ENCODE data around the gene ADARB2.

DNA sequence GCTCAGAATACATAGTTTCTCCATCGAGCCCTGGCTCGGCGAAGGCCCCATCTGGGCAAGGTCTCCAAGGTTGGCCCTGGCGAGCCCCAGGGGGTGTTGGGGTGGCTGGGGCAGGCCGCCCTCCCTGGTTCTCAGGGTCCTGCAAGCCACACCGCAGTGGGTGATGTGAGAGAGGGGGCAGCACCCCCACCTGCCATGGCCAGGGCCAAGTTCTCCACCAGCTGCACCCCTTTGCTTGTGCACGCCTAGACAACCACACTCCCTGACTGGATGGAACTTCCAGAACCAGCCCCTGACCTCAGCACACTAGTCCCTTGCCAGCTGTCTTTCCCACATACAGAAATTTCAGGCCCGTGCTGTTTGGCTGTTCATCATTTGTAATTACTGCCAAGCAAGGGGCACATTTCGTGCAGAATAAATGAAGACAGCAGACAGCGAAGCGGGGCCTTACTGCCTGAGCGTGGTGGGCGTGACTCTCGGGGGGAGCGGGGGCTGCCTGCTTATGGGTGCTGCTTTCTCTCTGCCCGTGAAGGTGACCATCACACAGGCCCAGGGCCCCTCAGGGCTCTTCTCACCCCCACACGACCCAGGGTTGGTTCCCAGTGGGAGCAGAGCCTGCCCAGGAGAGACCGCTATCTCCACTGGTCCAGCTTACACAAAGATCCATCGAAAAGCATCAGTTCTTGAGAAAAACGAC, 85.9 kb downstream of the ADARB2 start:
- TF ChIP-seq POLR2A (IDR thresholded peaks at IDR 0.05; ENCODE audit: low read depth): no peak
- TF ChIP-seq, protein P1, sequence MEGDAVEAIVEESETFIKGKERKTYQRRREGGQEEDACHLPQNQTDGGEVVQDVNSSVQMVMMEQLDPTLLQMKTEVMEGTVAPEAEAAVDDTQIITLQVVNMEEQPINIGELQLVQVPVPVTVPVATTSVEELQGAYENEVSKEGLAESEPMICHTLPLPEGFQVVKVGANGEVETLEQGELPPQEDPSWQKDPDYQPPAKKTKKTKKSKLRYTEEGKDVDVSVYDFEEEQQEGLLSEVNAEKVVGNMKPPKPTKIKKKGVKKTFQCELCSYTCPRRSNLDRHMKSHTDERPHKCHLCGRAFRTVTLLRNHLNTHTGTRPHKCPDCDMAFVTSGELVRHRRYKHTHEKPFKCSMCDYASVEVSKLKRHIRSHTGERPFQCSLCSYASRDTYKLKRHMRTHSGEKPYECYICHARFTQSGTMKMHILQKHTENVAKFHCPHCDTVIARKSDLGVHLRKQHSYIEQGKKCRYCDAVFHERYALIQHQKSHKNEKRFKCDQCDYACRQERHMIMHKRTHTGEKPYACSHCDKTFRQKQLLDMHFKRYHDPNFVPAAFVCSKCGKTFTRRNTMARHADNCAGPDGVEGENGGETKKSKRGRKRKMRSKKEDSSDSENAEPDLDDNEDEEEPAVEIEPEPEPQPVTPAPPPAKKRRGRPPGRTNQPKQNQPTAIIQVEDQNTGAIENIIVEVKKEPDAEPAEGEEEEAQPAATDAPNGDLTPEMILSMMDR (IDR thresholded peaks at IDR 0.05): no peak

Data from esophagus muscularis mucosa (tissue), 3 donors.